ENCODE results near the gene PTGR3.

The PTGR3 gene

DNA sequence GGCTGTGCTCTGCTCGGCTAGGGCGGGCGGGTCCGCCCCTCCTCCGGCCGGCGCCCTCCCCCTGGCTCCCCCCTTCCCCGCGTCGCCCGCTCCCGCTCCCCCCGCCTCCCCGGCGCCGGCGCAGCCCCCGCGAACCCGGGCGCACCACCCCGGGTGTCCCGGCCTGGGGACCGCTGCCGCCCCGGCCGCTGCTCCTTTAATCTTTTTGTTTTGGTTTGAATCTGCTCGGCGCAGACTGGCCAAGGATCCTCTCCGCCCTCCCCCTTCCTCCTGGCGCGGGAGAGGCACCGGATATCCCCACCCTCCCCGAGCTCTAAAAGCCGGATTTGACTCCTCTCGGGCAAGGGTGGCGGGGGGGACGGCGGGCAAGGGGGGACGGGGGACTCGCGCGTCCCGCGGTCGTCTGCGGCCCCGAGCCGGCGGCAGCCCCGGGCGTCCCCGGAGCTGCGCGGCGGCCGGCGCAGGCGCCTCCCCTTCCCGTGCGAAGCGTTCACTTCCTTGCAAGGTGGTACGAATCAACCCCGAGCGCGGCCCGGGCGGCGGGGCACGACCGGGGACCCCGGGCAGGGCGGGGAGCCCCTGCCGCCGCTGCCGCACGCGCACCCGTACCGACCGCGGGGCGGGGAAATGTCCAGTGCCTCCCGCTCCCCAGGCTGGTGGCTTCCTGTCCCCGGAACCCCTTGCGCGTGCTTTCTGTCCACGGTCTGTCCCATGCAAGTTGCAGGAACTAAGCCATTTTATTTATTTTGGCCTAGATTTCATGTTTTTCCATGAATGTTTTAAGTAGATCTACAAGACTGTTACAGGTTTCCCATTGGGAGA is at the start of gene PTGR3:
Gene PTGR3, minus strand, starts transcription at position 11 of the 822 bp plus-strand sequence. CDS start 81 bp downstream, outside the sequence.
- peak; percentile 86 for DNase-seq

GRCh38 chr18:75257605-75258004 is 48.7 kb upstream of the PTGR3 start:
- no peak for DNase-seq

- DNase-seq = no peak
Observed at GRCh38 chr18:75256376-75256775, 47.4 kb upstream of the PTGR3 start.

GRCh38 chr18:75255094-75255493 is 46.2 kb upstream of the PTGR3 start:
- DNase-seq = no peak

DNA sequence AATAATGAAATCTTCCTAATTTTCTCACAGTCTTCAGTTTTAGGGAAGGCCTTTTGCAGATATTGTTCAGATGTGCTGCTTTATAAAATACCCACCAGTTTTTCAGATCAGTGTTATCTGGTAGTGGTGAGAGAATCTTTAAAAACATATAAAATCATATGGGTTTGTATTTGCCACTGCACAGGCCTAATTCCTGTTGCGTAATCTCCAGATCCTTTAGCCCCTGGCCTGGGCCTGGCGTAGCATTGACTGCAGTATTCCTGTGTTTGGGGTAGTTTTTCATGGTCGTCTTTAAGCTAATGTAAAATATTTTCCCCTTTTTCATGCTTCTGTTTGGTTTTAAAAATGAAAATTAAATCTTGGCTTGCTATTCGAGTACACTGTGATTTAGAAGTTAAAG is 44.8 kb upstream of the PTGR3 start:
- DNase-seq = no peak

- DNase-seq = no peak
Observed at GRCh38 chr18:75253043-75253442, 44.1 kb upstream of the PTGR3 start.

- DNase-seq = no peak
Observed at GRCh38 chr18:75252136-75252535, 43.2 kb upstream of the PTGR3 start.

DNA sequence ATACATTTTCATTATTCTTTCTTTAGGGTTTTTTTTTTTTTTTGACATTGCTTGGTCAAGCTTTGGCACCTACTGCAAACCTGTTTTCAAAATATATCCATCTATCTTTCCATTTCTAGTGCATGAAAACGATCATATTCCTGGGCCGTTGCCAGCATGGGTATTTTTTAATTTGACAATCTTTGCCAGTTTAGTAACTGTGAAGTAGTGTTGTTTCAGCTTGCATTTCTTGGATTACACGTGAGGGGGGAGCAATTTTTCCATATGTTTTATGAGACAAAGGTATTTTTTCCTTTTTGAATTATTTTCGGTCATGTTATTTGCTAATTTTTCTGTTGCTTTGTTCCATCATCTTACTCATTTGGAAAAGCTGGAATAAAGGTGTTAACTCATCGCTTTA is 42.5 kb upstream of the PTGR3 start:
- no peak for DNase-seq

- DNase-seq = no peak
Observed at GRCh38 chr18:75250471-75250821, 41.5 kb upstream of the PTGR3 start.

DNA sequence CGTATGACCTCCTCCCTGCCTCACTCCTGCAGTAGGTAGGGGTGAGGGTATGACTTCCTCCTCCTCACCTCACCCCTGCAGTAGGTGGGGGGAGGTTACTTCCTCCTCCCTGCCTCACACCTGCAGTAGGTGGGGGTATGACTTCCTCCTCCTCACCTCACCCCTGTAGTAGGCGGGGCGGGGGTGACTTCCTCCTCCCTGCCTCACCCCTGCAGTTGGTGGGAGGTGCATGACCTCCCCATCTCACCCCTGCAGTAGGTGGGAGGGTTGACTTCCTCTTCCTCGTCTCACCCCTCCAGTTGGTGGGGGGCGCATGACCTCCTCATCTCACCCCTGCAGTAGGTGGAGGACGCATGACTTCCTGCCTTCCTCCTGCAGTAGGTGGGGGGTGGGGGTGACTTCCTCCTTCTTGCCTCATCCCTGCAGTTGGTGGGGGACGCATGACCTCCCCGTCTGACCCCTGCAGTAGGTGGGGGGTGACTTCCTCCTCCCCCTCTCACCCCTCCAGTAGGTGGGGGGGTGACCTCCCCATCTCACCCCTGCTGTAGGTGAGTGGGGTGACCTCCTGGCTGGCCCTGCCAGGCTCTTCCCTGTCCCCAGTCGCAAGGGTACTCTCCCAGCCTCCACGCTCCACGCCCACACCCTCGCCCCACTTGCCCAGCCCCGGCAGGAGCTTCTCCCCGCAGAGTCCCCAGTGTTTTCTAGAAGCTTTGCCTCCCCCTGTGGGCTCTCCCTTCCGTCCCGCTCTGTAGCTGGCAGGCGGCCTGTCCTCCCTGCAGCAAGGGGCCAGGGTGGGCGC is 40.9 kb upstream of the PTGR3 start:
- DNase-seq = no peak

GRCh38 chr18:75249175-75249518 is 40.2 kb upstream of the PTGR3 start:
- DNase-seq = no peak

DNA sequence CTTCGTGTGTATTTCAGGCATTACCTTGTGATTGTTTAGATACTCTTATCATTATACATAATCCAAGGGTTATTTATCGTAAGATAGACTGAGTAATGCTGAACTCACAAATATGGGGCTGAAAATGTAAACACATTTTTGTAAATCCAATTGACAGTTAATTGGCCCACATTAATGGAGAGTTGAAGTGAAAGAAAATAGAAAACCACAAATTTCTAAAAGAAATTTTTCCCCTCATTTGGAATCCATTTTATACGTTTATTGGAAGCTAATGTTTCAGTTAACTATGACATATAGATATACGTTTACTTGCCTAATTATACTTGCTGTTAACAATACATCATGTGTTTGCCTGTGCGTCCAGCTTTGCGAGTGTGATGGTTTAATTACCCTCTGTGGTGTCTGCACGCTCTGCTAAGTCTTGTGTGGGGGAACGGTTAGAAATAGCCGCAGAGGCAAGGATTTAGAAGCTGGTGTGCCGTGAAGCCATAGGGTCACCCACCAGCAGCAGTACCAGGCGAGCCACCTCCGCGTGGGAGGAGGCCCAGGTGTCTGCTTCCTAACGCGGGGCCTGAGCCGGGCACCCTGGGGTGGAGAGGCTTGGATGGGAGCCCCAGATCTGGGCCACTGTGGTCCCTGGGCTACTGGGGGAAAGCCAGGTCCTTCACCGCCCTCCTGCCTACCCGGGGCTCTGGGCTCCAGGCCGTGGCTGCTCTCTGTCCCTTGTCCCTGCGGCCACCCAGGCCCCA is 39.7 kb upstream of the PTGR3 start:
- no peak for DNase-seq

DNA sequence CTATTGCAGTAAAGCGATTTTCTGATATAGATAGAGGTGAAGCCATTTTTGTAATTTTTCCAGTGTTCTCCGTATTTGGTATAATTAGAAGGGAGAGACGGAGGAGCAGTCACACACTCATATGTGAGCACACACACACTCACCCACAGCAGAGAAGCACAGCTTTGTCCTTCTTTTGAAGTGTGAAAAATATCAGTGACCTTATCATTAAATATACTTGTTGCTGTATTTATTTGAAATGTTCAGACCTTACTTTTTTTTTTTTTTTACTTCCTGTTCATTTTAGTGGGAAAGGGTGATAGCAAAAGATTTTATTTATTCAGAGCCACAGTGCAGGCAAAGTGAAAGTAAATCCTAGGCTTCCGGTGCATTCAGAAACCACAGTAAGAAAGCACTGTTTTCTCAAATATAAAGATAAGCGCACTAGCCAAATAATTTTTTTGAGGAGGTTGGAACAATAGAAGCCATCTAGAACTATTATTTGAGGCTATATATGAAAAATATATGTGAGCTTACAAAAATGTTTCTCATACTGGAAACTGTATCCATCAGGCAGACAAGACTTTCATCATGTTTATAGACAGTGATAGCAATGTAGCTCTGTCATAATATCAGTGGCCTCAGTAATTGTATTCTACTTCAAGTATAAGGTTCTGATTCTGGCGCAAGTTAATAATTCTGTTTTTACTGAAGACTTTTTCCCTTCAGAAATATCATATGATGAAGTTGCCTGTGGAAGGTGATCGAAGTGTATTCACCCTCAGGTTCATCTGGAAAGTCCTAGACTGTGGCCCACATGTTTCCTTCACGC is 38.9 kb upstream of the PTGR3 start:
- DNase-seq = no peak

DNA sequence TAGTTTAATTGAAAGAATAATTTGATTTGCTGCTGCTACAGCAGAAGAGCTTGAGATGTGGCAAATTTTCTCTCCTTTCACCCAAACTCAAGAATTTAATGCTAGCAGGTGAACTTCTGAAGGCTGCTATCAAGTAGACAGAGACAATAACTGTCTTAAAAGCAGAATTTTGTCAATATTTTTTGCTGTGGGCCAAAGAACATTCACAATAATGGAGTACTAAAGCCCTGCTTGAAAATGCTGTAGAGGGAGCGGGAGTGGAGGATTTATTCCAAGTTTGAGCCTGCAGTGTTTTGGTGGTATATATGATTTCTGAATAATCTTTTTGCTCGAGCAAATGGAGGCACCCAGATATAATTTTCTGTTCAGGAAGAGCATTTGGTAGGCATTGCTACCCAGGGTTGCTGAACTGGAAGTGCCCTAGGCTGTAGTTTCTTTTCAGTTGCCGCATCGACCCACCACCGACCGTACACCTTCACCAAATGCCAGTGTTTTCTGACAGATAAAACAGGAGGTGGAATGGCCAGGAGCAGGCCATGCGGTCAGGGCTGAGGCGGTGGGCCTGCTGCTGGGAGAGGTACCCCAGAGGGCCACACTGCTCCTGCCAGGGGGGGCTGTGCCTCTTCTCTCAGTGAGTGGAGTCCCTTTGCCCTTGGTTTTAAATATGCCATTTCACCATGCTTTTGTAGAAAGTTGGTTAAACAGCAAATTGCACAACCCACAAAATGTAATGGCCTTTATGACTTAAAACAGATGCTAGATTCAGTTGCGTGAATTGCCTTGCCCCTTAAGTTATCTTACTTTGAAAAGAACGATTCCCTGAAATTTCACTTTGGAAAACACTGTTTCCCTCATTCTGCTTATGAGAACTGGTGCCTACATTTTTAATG is 38.0 kb upstream of the PTGR3 start:
- DNase-seq = no peak

- DNase-seq = peak; percentile 42
Observed at GRCh38 chr18:75244351-75245313, 35.7 kb upstream of the PTGR3 start.

DNA sequence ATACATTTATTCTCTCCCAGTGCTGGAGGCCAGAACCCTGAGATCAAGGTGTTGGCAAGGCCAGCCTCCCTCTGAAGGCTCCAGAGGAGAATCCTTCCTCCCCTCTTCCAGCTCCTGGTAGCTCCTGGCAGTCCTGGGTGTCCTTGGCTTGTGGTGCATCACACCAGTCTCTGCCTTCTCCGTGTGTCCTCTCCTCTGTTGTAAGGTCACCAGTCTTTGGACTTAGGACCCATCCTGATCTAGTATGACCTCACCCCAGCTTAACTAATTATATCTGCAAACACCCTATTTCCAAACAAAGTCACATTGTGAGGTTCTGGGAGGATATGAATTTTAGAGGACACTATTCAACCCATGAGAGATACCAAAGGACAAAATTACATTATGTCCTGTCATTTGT is 32.8 kb upstream of the PTGR3 start:
- no peak for DNase-seq

- peak; percentile 32 for DNase-seq
Observed at GRCh38 chr18:75240433-75240832, 31.5 kb upstream of the PTGR3 start.

- DNase-seq = no peak
Observed at GRCh38 chr18:75238786-75239185, 29.8 kb upstream of the PTGR3 start.

- no peak for DNase-seq
Observed at GRCh38 chr18:75238100-75238499, 29.2 kb upstream of the PTGR3 start.

DNA sequence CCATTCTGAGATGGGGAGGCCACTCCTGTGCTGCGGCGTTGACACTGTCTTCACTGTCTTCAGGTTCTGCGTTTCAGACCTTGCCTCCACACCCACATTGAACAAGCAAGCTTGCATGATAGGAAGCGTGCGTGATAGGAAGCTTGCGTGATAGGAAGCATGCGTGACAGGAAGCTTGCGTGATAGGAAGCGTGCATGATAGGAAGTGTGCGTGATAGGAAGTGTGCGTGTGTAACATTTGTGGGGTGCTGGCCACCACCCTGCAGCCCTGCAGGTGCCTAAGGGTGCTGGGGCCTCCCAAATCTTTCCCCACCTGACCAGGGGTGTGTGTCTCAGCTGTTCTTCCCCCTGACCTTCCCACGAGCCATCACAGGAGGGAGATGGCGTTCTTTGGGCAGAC is 27.0 kb upstream of the PTGR3 start:
- DNase-seq = no peak

DNA sequence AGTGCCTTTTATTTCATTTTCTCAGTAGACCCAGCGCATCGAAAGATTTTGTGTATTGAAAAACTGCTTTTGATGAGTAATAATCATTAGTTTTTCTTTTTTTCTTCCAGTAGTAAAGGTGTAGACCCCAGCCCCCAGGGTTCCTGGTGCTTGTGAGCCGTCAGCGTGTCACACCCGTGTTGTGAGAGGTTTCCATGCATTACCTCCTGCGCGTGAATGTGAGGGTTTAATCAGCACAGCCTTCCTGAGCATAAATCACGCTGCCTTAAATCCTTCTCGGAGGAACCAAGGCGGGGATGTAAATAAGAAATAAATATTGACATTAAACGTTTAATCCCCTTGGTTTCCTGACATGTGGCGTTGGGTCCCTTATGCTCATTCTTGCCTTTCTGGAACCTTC is 26.0 kb upstream of the PTGR3 start:
- DNase-seq = no peak
